Lower lobe of right lung (tissue), 2 donors: ENCODE data around the gene SLC16A2. TPM values are rescaled to one million over a fixed set of nuclear protein-coding genes. Genes with fewer than 3 reads are reported as not detected.
A peak's percentile ranks its signal among the peaks of the same experiment; 100 is the strongest.

Experiments used
- ATAC-seq, 2 donors: fragments of 200-7000 bp; cut with Tn5 transposase; one replicate each; pipeline ENCODE4 v1.9.1; 2020 to 2022; ENCODE audit warnings: mild to moderate bottlenecking in 2 of 2, moderate library complexity in 2 of 2
- DNase-seq: peaks from one replicate; pipeline ENCODE4 v3.0.0-alpha.2; 2020
- H3K27ac ChIP-seq: fragments of 200-600 bp; one replicate; pipeline ENCODE4 v1.8.0; 2022
- H3K27me3 ChIP-seq: fragments of 200-600 bp; one replicate; pipeline ENCODE4 v1.8.0; 2022; ENCODE audit warnings: low read depth
- H3K36me3 ChIP-seq: fragments of 200-600 bp; one replicate; pipeline ENCODE4 v1.8.0; 2022; ENCODE audit warnings: mild to moderate bottlenecking
- H3K4me1 ChIP-seq: fragments of 200-600 bp; one replicate; pipeline ENCODE4 v1.8.0; 2022
- H3K4me3 ChIP-seq: fragments of 200-600 bp; one replicate; pipeline ENCODE4 v1.8.0; 2022; ENCODE audit warnings: mild to moderate bottlenecking
- H3K9me3 ChIP-seq: fragments of 200-600 bp; one replicate; pipeline ENCODE4 v1.8.0; 2022
- CTCF ChIP-seq: fragments of 200-600 bp; IDR thresholded peaks from one replicate; pipeline ENCODE4 v1.8.0; 2022; ENCODE audit warnings: antibody characterized with exemption, mild to moderate bottlenecking
- intact Hi-C: fragments of 100-400 bp; cut with DNase I; formaldehyde crosslinking; loops from one replicate; pipeline ENCODE4 v1.11.0; 2022
- total RNA-seq: library from RNA; stranded (reverse); fragmentation: NEBNext Ultra II Directional; extraction: Animal tissue kit (Norgen Biotek cat#: 25700); gene quantifications from one replicate; pipeline ENCODE4 v1.2.1, GENCODE V29; 2021
- donor health status: DM: no; HTN: yes; CAD: no; lungs with severe emphysema.

SLC16A2 gene
- total RNA-seq, 1 donor from 2014 or later = 7.2 TPM

GRCh38 chrX:74389016-74389722 is 32.1 kb upstream of the SLC16A2 start:
- intact Hi-C loops = loop anchor here (10.0 kb wide), 1 partner anchor 166 kb away; no protein-coding TSS in a partner anchor
- no peaks in the 10 kb centered on the region for H3K27me3 ChIP-seq

DNA sequence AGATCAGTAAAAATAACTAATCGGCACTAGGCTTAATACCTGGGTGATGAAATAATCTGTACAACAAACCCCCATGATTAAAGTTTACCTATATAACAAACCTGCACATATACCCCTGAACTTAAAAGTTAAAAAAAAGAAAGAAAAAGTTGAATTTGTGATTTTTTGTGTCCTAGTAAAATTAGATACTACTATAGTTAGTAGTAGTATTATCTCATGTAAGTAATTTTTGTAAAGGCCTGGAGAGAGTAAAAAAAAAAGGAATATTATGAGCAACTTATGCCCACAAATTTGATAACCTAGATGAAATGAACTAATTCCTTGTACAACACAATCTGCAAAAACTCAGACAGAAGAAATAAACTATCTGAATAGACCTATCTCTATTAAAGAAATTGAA is 25.7 kb upstream of the SLC16A2 start:
- Histone ChIP-seq H3K27ac (no peak overlapping the region), H3K4me3 (no peak overlapping the region), H3K27me3 (no peaks in the 10 kb centered on the region), H3K9me3 (no peaks in the 10 kb centered on the region), H3K36me3 (no peaks in the 10 kb centered on the region), H3K4me1 (no peaks in the 10 kb centered on the region)
- intact Hi-C loops = no loop called here
- ATAC-seq (no peak), DNase-seq (no peak)
- TF ChIP-seq CTCF = no peak

More at GRCh38 chrX:74389016-74389722, 32.1 kb upstream of the SLC16A2 start:
- TF ChIP-seq CTCF = no peak
- no peaks in the 10 kb centered on the region for H3K9me3 ChIP-seq
- DNase-seq (no peak), ATAC-seq (no peak)
- no peaks in the 10 kb centered on the region for H3K4me1 ChIP-seq
- no peak overlapping the region for H3K27ac ChIP-seq
- no peaks in the 10 kb centered on the region for H3K36me3 ChIP-seq
- H3K4me3 ChIP-seq = no peak overlapping the region

DNA sequence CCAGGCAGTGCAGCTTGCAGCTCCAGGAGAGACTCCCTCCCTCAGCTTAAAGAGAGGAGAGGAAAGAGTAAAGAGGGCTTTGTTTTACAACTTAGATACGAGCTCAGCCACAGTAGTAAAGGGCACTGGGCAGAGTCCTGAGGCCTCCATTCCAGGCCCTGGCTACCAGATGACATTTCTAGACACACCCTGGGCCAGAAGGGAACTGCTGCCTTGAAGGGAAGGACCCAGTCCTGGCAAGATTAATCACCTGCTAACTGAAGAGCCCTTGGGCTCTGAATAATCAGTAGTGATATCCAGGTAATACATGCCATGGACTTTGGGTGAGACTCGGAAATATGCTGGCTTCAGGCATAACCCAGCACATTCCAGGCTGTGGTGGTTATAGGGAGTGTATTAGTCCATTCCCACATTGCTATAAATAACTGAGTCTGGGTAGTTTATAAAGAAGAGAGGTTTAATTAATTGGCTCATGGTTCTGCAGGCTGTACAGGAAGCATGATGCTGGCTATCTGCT is 15.3 kb upstream of the SLC16A2 start:
- no peak overlapping the region for H3K4me3 ChIP-seq
- no peak overlapping the region for H3K27ac ChIP-seq
- no peak for DNase-seq
- no peaks in the 10 kb centered on the region for H3K4me1 ChIP-seq
- H3K27me3 ChIP-seq = no peaks in the 10 kb centered on the region
- intact Hi-C loops = no loop called here
- no peak for TF ChIP-seq CTCF
- H3K9me3 ChIP-seq = no peaks in the 10 kb centered on the region
- no peak for ATAC-seq
- no peaks in the 10 kb centered on the region for H3K36me3 ChIP-seq

DNA sequence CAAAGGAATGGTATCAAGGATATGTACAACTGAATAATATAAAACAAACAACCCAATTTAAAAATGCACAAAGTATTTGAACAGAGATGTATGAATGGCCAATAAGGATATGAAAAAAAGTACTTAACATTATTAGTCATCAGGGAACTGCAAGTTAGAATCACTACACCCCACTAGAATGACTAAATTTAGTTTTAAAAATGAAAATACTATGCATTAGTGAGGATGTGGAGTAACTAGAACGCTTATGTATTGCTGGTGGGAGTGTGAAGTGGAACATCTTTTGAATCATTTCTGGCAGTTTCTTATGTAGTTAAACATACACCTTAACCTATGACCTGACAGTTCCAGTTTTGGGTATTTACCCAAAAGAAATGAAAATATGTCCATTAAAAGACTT is 13.0 kb upstream of the SLC16A2 start:
- Histone ChIP-seq H3K27me3 (no peaks in the 10 kb centered on the region), H3K27ac (no peak overlapping the region), H3K36me3 (no peaks in the 10 kb centered on the region), H3K4me3 (no peak overlapping the region), H3K9me3 (no peaks in the 10 kb centered on the region), H3K4me1 (no peaks in the 10 kb centered on the region)
- ATAC-seq = no peak
- TF ChIP-seq CTCF = no peak
- intact Hi-C loops = no loop called here
- no peak for DNase-seq

DNA sequence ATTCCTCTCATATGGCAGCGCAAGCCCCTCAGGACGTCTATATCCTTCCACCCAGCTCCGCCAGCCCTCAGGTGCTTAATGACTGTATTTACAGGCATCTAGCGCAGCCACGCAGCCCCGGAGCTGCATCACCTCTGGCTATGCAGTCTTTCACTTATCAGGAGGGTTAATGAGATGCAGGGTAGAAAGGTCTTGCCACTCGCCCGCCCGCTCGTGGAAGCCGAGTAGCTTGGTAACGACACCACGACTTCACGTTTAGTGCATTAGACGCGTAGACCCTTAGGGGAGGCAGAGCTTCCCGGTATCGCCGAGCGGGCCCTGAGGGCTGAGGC is 1.5 kb upstream of the SLC16A2 start:
- Histone ChIP-seq H3K27ac (peak overlapping the region; percentile 81), H3K4me3 (peak overlapping the region; percentile 57), H3K9me3 (no peaks in the 10 kb centered on the region), H3K27me3 (no peaks in the 10 kb centered on the region), H3K4me1 (no peaks in the 10 kb centered on the region), H3K36me3 (no peaks in the 10 kb centered on the region)
- intact Hi-C loops = no loop called here
- no peak for TF ChIP-seq CTCF
- DNase-seq = no peak
- ATAC-seq = peak in 1 of 2 donors; percentile 8
